NCI-H1436 treated with DMSO at 0.1 percent for 48 hours (cell line): Measurements from ENCODE around the gene MMRN1.
A peak's percentile ranks its signal among the peaks of the same experiment; 100 is the strongest.
"Not testable (repeated sequence)": the region's sequence is repeated elsewhere in the genome, so short reads cannot be mapped to it uniquely, and the experiment has no call there.

Source experiments
- DNase-seq: peaks from one replicate; lab custom pipeline; 2025; lab: John Stamatoyannopoulos, UW

The MMRN1 gene, protein sequence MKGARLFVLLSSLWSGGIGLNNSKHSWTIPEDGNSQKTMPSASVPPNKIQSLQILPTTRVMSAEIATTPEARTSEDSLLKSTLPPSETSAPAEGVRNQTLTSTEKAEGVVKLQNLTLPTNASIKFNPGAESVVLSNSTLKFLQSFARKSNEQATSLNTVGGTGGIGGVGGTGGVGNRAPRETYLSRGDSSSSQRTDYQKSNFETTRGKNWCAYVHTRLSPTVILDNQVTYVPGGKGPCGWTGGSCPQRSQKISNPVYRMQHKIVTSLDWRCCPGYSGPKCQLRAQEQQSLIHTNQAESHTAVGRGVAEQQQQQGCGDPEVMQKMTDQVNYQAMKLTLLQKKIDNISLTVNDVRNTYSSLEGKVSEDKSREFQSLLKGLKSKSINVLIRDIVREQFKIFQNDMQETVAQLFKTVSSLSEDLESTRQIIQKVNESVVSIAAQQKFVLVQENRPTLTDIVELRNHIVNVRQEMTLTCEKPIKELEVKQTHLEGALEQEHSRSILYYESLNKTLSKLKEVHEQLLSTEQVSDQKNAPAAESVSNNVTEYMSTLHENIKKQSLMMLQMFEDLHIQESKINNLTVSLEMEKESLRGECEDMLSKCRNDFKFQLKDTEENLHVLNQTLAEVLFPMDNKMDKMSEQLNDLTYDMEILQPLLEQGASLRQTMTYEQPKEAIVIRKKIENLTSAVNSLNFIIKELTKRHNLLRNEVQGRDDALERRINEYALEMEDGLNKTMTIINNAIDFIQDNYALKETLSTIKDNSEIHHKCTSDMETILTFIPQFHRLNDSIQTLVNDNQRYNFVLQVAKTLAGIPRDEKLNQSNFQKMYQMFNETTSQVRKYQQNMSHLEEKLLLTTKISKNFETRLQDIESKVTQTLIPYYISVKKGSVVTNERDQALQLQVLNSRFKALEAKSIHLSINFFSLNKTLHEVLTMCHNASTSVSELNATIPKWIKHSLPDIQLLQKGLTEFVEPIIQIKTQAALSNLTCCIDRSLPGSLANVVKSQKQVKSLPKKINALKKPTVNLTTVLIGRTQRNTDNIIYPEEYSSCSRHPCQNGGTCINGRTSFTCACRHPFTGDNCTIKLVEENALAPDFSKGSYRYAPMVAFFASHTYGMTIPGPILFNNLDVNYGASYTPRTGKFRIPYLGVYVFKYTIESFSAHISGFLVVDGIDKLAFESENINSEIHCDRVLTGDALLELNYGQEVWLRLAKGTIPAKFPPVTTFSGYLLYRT

DNA sequence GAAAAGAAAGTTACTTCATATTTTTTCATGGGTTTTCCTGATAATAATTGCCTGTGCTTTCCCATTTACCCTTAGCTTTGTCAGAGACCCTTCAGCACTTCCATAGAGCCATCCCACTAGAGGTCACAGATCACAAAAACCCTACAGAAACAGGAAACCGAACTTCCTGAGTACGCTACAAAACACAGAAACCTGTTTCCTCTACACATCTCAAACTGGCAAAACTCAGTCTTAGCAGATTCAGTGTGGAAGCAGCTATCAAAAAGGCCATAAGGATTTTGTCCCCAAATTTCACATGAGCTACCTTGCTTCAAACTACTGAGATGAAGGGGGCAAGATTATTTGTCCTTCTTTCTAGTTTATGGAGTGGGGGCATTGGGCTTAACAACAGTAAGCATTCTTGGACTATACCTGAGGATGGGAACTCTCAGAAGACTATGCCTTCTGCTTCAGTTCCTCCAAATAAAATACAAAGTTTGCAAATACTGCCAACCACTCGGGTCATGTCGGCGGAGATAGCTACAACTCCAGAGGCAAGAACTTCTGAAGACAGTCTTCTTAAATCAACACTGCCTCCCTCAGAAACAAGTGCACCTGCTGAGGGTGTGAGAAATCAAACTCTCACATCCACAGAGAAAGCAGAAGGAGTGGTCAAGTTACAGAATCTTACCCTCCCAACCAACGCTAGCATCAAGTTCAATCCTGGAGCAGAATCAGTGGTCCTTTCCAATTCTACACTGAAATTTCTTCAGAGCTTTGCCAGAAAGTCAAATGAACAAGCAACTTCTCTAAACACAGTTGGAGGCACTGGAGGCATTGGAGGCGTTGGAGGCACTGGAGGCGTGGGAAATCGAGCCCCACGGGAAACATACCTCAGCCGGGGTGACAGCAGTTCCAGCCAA lies at the start of gene MMRN1:
Gene MMRN1, plus strand, starts transcription at position 206 of the 902 bp plus-strand sequence. Its CDS starts 118 bp downstream, at position 324.
- no peak for DNase-seq

DNA sequence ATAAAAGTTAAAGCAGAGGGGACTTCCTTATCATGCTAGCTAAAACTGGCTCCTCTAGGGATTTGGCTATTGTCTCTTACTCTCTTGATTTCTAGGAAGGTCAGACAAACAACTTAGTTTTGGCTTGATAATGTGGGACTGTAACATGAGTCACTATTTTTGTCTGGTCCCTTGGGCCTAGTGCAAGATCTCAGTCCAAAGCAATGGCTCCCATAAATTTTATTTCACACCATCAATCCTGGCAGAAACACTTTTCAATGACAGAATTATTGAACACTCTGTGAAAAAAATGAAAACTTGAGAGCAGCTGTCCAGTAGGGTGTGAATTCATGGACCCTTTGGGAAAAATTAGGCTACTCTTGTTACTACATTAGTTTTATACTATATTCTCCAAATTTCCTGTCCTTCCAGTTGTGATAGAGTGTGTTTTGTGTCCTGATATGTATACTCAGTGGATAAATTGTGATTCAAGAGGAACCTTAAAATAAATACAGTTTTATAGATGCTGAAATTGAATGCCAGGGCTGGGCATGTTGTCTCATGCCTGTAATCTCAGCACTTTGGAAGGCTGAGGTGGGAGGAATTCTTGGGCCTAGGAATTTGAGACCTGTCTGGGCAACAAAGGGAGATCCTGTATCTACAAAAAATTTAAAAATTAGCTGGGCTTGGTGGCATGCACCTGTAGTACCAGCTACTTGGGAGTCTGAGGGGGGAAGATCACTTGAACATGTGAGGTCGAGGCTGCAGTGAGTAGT lies 46.9 kb upstream of the MMRN1 start:
- DNase-seq = no peak

DNA sequence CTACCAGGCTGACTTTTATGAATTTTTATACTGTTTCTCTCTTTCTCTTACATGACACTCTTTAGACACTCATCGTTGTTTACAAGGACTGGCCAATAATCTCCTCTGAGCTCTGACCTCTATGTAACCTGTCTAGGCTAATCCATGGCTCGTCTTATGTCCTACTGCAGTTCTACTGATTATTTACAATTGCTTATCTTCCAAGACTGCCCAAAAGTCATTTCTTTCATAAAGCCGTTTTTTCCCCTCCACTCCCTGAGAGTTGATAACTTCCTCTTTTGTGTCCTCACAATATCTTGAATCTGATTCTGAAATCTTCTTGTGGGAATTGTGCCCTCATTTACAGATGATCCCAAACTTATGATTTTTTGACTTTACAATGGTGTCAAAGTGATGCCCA lies 39.4 kb upstream of the MMRN1 start:
- no peak for DNase-seq

- DNase-seq = no peak
These were observed 33.7 kb upstream of the MMRN1 start for GRCh38 chr4:89860971-89861370.

DNA sequence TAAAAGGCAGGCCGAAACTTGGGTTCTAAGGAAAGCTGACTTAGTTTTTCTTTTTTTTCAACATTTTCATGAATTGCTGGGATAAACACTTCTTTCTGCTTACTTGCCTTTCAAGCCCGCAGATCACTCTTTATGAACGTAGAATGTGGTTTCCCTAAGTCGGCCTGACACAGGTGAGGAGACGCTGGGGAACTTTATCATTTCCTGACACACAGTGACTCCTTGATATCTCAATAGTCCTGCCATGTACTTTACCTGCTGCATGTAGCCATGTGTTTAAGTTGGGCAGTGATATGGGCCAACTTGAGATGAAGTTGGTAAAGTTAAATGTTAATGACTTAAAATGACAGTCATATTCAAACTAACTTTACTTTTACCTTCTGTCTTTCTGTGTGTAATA lies 31.1 kb upstream of the MMRN1 start:
- no peak for DNase-seq

- DNase-seq = no peak
These were observed 26.4 kb upstream of the MMRN1 start for GRCh38 chr4:89868276-89868675.

DNA sequence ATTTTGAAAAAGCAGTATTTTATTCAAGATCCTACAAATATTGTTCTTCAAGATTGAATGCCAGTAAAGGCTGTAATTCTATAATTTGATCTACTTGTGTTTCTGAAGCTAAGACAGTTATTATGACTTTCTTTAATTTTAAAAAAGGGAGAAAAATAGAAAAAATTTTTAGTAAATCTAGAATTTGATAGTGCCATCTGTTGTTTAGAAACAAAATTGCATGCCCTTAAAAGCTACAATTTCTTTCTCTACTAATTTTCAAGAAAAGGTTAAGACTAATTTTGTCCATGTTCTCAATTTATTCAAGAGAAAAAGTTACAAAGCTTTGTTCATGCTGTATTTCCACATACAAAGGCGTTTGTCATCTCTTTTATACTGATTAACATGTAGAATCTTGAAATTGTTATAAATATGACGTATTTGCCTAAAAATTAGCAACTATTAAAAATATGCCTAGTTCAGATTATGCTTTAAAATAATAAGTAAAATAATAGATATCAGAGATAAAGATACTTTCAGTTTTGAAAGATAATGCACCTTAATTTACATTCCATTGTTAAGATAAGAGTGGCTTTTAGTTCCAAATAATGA lies 25.6 kb upstream of the MMRN1 start:
- DNase-seq = no peak

GRCh38 chr4:89871211-89871610 lies 23.4 kb upstream of the MMRN1 start:
- no peak for DNase-seq

DNA sequence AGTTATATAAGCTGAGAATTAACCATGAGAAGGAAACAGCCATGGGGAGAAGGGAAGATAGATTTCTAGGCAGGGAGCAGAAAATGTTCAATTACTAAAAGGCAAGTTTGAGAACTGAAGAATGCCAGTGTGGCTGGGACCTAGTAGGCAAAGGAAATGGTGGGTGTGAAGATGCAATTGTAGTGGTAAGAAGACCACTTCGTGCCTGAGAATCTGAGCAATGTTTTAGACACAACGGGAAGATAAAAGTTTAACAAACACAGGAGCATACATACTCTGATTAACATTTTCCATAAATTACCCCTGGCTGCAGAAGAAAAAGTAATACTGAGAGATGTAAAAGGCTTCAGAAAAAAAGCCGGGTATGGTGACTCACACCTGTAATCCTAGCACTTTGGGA lies 18.1 kb upstream of the MMRN1 start:
- DNase-seq = no peak

DNA sequence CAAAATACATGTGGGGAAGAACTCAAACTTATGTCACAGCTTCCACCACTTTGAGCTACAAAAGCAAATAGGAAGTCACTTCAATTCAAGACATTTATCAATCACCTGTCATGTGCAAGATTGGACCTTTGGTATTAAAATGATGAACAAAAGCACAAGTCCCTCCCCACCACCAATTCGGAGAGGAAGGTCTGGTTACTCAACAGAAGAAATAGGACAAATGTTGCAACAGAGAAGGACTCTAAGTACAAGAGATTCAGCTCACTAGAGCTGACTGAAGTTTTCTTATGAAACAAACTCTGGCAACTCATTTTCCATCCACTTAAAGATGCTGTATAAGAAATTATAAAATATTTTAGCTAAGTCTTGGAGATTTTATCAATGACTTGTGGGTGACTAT lies 16.0 kb upstream of the MMRN1 start:
- no peak for DNase-seq

DNA sequence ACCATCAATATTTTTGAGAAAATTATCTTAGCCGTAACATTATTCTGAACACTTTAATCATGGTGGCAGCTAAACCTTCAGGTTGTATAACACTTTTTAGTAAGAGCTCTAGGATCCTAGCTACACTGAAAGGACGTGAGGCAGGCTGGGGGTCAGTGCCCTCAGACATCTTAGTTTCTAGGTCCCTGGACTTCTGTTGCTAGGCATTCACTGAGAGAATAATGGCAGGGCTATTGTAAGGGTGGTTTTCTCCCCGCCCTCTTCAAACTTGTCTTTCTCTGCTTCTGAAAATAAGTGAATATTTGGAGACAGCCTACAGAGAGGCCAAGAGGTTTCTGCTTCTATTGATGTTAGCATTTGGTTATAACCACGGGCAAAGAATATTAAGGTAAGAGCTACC lies 15.4 kb upstream of the MMRN1 start:
- DNase-seq = no peak

DNA sequence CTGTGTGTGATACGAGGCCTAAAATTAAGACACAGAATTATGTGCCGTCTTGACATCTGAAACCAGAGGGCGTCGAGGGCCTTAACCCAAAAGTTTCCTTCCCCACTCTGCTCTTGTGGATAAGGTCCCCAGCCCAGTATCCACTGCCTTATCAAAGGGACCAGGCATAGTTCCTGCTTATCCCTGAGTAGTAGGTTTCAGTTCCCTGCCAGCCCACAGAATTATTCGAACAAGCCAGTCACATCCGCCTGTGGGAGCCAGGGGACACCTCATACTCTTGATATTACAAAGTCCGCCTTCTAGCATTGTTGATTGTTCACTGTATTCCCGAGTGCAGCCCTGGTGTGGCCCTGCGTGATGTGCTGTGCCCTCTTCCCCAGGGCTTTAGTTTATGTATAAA lies 5.4 kb upstream of the MMRN1 start:
- DNase-seq = no peak

- DNase-seq = no peak
These were observed 3.2 kb downstream of the MMRN1 start for GRCh38 chr4:89897867-89898266.

DNA sequence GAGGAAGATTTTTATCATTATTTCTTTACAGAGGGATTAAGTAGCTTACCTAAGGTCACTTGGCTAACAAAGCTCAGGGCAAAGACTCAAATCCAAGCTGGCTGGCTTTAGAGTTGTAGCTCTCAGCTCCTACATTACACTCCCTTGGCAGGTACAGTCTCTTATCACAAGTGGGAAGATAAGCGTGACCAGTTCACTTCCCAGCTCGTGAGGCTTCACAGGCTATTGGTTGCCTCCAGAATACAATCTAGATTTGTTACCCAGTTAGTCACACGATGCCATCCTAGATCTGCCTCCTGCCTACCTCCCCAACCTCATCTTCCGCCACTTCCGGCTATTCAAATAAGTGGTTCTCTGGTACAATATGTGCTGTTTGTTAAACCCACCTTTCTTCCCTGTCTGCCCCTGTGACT lies 3.7 kb downstream of the MMRN1 start:
- no peak for DNase-seq

DNA sequence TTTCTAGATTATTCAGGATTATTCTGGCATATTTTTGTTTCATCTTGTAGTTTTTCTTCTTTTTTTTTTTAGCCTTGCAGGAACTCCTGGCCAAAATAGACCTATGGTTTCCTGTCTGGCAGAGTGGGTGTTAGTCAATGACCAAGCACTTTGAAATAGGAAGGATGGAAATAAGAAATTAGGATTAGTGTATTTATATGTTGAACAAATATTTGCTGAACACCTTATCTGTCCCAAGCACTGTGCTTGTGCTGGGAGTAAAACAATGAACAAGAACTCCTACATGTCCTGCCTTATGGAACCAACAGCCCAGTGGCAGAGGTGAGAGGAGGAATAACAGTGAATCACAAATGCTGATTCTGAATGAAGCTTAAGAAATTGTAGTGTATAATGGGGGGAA lies 4.5 kb downstream of the MMRN1 start:
- DNase-seq = no peak

DNA sequence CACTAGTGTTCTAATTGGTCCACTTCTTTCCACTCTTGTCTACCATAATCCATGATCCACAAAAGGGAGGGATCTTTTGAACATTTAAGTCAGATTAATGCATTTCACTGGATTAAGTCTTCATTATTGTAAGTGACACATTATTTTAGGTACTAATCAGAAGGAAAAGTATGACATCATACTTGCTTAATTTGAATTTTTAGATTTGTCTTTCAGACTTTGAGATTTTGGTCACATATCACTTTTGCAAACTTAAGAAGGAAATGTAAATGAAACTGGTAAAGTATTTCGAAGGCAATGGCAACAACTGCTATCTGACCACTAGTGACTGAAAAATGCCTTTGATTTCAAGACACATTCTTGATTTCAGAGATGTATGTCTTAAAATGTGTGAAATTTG lies 5.2 kb downstream of the MMRN1 start:
- no peak for DNase-seq

- not testable (repeated sequence) for DNase-seq
These were observed 7.3 kb downstream of the MMRN1 start for GRCh38 chr4:89901808-89902431.

GRCh38 chr4:89904524-89904923 lies 9.9 kb downstream of the MMRN1 start:
- DNase-seq = peak; percentile 86

DNA sequence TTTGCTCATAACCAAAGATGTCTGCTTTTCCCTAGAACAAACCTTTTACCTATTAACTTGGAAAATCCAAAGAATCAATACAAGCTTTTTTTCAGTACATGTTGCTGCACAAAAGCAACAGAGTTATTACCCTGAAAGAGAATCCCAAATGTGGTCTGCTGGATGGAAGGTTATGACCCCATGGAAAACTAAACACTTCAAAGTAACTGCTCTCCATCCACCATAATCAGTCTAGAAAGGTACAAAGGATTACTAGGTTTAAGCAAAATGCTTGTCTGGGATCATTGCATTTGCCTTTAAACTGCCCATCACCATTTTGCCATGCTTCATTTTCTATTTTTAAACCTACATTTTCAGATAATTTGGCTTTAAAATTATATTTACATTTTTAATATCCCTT lies 11.7 kb downstream of the MMRN1 start:
- no peak for DNase-seq
